DOHH2 (cell line): ENCODE measurements around the gene QPCTL.

Experiments
- CTCF ChIP-seq: fragments of 200-600 bp; sonication (generic); IDR thresholded peaks from one replicate; pipeline ENCODE4 v1.5.1; 2014; ENCODE audit warnings: antibody characterized with exemption, mild to moderate bottlenecking, low read depth, low read length; ENCODE audit not compliant: poor library complexity, severe bottlenecking
- EZH2phosphoT487 ChIP-seq: fragments of 200-600 bp; sonication (generic); IDR thresholded peaks from 2 replicates; pipeline ENCODE4 v1.6.1; 2017; ENCODE audit warnings: borderline replicate concordance, mild to moderate bottlenecking, antibody characterized with exemption, low read length, moderate library complexity, mixed read lengths

DNA sequence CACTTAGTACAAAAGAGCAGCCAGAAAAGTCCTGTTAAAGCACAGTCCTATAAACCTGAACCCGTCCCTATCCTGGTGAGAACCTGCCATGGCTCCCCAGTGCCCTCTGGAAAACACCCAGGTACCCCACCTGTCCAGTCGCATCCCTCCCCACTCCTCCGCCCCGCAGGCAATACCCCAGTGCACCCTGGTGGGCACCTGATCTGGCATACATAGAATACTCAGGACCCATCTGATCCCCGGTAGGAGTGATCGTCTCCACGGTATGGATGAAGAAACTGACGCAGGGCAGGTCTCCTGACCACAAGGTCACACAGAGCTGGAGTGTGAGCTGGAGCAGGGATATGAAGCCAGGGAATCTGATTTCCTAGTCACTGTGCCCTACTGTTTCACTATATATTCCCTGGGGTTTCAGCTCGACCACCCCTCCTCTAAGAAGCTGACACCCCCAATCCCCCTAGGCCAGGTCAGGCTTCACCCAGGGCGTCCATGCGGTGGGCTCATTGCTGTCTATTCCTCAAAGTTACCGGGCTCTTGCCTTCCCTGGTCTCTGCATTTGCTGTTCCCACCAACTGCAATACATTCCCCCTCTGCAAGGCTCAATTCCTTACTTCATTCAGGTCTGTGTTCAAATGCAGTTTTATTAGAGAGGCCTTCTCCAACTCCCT is 25.7 kb downstream of the QPCTL start:
- TF ChIP-seq CTCF = no peak
- TF ChIP-seq EZH2phosphoT487 = no peak
